ENCODE data around the gene NACC2.

The NACC2 gene

DNA sequence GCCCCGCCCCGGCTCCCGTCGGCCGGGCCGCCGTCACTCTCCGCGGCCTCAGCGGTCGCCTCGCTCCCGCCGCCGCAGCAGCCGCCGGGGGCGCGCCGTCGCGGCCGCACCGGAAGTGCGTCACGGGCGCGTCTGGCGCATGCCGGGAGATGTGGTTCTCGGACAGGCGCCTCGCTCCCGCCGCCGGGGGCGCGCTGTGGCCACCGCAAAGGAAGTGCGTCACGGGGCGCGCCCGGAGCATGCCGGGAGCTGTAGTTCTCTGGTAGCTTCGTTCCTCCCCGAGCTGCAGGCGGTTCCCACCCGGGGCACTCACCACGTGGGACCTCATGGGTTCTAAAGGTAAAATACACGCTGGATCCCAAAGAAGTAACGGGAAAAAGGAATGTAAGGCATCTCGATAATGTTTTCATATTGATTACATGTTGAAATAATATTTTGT lies 133.8 kb downstream of the NACC2 start, which contains the start of gene UBAC1:
UBAC1 (minus strand) TSS at position 97 of the 439 bp plus-strand sequence. CDS start 211 bp downstream, outside the sequence.
- DNase-seq (ENCODE audit: low read depth, low spot score) = peak; percentile 99

DNA sequence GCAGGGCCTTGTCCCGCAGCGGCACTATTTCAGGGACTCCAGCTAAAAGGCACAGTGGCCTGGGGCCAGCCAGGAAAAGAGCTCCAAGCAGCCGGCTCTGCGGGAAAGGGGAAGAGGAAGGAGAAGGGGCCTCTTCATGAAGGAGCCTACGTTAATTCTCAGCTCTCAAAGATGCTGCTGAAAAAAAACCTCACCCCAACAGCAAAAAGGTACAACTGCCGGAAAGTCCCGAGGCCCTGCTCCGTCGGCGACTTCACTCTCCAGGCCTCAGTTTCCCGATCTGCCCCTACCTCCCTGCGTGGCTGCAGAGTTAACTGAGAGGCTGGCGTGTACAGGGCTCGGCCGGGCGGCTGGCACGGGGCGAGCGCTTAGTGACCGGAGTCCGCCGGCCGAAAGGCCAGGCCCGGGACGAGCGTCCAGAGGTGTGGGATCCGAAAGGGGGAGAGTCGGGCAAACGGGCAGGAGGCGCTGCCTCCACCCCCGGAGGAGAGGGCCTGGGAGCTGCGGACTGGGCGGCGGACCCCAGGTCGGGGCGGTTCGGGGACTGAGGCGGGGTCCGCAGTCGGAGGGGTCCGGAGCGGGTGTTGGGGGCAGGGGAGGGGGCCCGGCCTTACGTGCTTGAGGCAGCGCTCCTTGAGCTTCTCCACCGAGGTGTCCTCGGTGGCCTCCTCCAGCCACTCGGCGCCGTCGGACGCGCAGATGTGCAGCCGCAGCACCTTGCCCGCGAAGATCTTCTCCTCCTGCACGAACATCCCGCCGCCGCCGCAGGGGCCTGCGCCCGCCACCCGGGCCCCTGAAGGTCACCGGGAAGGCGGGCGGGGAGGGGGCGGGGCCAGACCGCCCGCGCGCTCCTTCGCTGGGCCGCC lies 134.4 kb downstream of the NACC2 start:
- DNase-seq (ENCODE audit: low read depth, low spot score) = peak; percentile 48

DNA sequence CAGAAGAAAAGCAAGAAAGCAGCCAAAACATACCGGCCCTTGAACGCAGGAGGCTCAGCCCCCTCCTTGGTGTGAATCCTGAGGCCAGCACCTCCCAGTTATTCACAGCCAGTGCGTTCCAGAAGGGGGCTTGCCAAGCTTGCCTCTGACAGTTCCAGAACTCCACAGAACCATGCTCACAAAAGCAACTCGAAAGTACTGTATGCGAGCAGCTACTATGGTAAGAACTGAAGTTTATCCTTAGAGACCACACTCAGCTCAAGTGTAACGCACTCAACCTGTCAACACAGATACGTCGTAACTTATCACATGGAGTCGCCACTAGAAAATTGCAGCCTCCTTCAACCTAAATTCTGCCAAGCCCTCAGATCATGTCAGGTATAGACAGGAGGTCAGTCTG lies 135.3 kb downstream of the NACC2 start:
- DNase-seq (ENCODE audit: low read depth, low spot score) = no peak

DNA sequence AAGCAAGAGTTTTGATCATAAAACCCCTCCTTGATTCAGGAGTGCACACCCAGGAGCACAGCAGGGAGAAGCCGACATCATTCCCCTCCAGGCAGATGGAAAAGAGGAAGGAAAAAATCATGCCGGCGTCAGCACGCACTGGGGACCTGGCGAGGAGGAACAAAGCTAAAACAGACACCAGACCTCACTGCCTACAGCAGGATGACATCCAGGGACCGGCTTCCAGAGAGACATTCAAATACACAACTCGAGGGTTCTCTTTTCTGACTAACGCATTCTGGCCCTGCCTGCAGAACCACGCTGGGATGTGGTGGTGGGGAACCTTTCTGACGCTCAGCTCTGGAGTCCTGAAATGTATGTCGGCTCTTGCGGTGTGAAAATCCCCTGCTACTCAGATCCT lies 136.6 kb downstream of the NACC2 start:
- no peak for DNase-seq (ENCODE audit: low read depth, low spot score)

DNA sequence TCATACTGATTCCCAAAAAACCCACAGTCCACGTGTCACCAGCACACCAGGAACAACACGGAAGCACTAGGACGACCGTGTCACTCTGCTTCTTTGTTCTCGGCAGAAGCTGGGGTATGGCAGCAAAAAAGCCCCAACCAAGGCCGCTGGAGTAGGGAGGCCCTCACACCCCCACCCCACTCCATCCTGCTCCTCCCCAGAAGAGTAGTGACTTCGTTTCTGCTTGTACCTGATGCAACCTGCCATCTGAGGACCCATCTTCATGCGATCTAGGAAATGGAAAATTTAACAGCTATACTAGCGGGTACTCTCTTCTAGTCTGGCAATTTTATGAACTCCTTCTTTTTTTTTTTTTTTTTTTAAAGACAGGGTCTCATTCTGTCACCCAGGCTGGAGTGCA lies 137.7 kb downstream of the NACC2 start:
- DNase-seq (ENCODE audit: low read depth, low spot score) = no peak

DNA sequence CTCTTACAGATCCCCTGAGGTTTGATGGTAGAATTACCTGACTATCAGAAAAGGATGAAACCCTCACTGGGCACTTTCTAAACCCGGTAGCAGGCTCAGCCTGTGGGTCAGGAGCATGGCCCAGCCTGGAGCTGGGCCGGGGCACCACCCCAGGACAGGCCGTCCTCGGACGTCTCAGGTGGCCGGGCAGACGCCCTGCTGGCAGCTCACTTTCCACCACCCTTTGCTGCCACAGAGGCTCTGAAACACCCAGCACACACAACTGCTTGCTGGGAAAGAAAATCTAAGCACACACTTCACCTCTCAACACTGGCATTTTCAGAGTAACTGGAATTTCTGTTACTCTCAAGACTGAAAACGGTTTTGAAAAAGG lies 138.3 kb downstream of the NACC2 start:
- no peak for DNase-seq (ENCODE audit: low read depth, low spot score)
